MCF 10A (cell line): ENCODE data around the gene FHL1. TPM values are rescaled to one million over a fixed set of nuclear protein-coding genes. Genes with fewer than 3 reads are reported as not detected.

Source experiments
- BruUV-seq: library from RNA; stranded (reverse); fragments of 400-500 nt; replicated peaks from 2 replicates; lab custom pipeline; 2021; lab: Mats Ljungman, UMichigan
- CTCF ChIA-PET: fragments of 300-600 bp; sonication (Branson Sonifier 250); formaldehyde crosslinking; extraction: SDS; loops from one replicate; lab custom pipeline; 2021; ENCODE audit warnings: antibody characterized with exemption, inconsistent platforms; lab: Yijun Ruan, JAX
- POLR2A ChIA-PET: fragments of 300-600, 350-650 bp; sonication (Branson Sonifier 250); formaldehyde crosslinking; extraction: SDS; loops from one replicate; lab custom pipeline; 2020; ENCODE audit warnings: antibody characterized with exemption, inconsistent platforms; lab: Yijun Ruan, JAX
- DNase-seq: peaks from one replicate; pipeline ENCODE4 v3.0.0-alpha.2; 2018; ENCODE audit not compliant: unreplicated experiment
- H3K27ac Mint-ChIP-seq: one replicate; pipeline ENCODE4 v1.8.0; 2022; ENCODE audit warnings: mild to moderate bottlenecking, low read depth, mixed read lengths; ENCODE audit not compliant: unreplicated experiment
- H3K27me3 Mint-ChIP-seq: one replicate; pipeline ENCODE4 v1.8.0; 2022; ENCODE audit warnings: mixed read lengths; ENCODE audit not compliant: insufficient read depth, unreplicated experiment
- H3K36me3 Mint-ChIP-seq: one replicate; pipeline ENCODE4 v1.8.0; 2022; ENCODE audit warnings: mild to moderate bottlenecking, moderate library complexity, mixed read lengths; ENCODE audit not compliant: insufficient read depth, unreplicated experiment
- H3K4me1 Mint-ChIP-seq: one replicate; pipeline ENCODE4 v1.8.0; 2022; ENCODE audit warnings: mixed read lengths; ENCODE audit not compliant: insufficient read depth, unreplicated experiment
- H3K4me3 Mint-ChIP-seq: one replicate; pipeline ENCODE4 v1.8.0; 2022; ENCODE audit warnings: mild to moderate bottlenecking, moderate library complexity, mixed read lengths; ENCODE audit not compliant: unreplicated experiment
- H3K9me3 Mint-ChIP-seq: one replicate; pipeline ENCODE4 v1.8.0; 2022; ENCODE audit warnings: mixed read lengths; ENCODE audit not compliant: unreplicated experiment
- CTCF ChIP-seq: fragments of 200-600 bp; IDR thresholded peaks from one replicate; pipeline ENCODE4 v1.8.0; 2022; ENCODE audit warnings: antibody characterized with exemption, mild to moderate bottlenecking; ENCODE audit not compliant: unreplicated experiment
- intact Hi-C: fragments of 100-400 bp; cut with micrococcal nuclease; formaldehyde crosslinking; loops from 2 replicates; pipeline ENCODE4 v1.14.1; 2022
- total RNA-seq: library from RNA; stranded (reverse); gene quantifications from 2 replicates; pipeline ENCODE4 v1.2.3, GENCODE V29; 2022

Gene FHL1
- total RNA-seq, 1 experiment from 2014 or later, result 16.6 TPM

- Mint-ChIP-seq H3K36me3 (peaks cover 6% of the 10 kb centered on the region), H3K4me3 (no peak overlapping the region), H3K27ac (no peak overlapping the region), H3K27me3 (peaks cover 58% of the 10 kb centered on the region), H3K9me3 (no peaks in the 10 kb centered on the region), H3K4me1 (peaks cover 11% of the 10 kb centered on the region)
- intact Hi-C loops, result no loop called here
- no peak for TF ChIP-seq CTCF
- ChIA-PET CTCF (interaction anchor here (1.5 kb wide), 1 partner anchor 12 kb away, joined by 7 read pairs; no protein-coding TSS in a partner anchor), POLR2A (no interaction called here)
- DNase-seq, result no peak
- no TSS peak for BruUV-seq
These were observed 41.9 kb downstream of the FHL1 start for GRCh38 chrX:136189222-136189621.

- Mint-ChIP-seq H3K4me3 (no peak overlapping the region), H3K36me3 (peaks cover 6% of the 10 kb centered on the region), H3K9me3 (no peaks in the 10 kb centered on the region), H3K27me3 (peaks cover 66% of the 10 kb centered on the region), H3K4me1 (peaks cover 11% of the 10 kb centered on the region), H3K27ac (no peak overlapping the region)
- intact Hi-C loops, result no loop called here
- ChIA-PET CTCF (no interaction called here), POLR2A (no interaction called here)
- no peak for TF ChIP-seq CTCF
- no TSS peak for BruUV-seq
- no peak for DNase-seq
These were observed 42.8 kb downstream of the FHL1 start for GRCh38 chrX:136190038-136190713.

- no peak for TF ChIP-seq CTCF
- BruUV-seq, result no TSS peak
- Mint-ChIP-seq H3K36me3 (peaks cover 6% of the 10 kb centered on the region), H3K27ac (no peak overlapping the region), H3K9me3 (no peaks in the 10 kb centered on the region), H3K4me1 (peaks cover 11% of the 10 kb centered on the region), H3K4me3 (no peak overlapping the region), H3K27me3 (peaks cover 66% of the 10 kb centered on the region)
- DNase-seq, result no peak
- POLR2A ChIA-PET, result interaction anchor here (1.5 kb wide), 1 partner anchor 15 kb away, joined by 3 read pairs; no protein-coding TSS in a partner anchor
- intact Hi-C loops, result no loop called here
- CTCF ChIA-PET, result interaction anchor here (0.8 to 1.1 kb wide), 2 partner anchors 21 to 79 kb away, joined by 3 to 4 read pairs; no protein-coding TSS in a partner anchor
These were observed 43.8 kb downstream of the FHL1 start for GRCh38 chrX:136191171-136191570.

- Mint-ChIP-seq H3K36me3 (peaks cover 6% of the 10 kb centered on the region), H3K4me1 (peaks cover 11% of the 10 kb centered on the region), H3K27ac (no peak overlapping the region), H3K4me3 (no peak overlapping the region), H3K9me3 (no peaks in the 10 kb centered on the region), H3K27me3 (peaks cover 72% of the 10 kb centered on the region)
- intact Hi-C loops, result no loop called here
- TF ChIP-seq CTCF, result no peak
- ChIA-PET POLR2A (interaction anchor here (1.5 kb wide), 1 partner anchor 16 kb away, joined by 3 read pairs; no protein-coding TSS in a partner anchor), CTCF (interaction anchor here (0.6 to 1.1 kb wide), 3 partner anchors 21 to 312 kb away, joined by 3 to 4 read pairs (median 3); no protein-coding TSS in a partner anchor)
- BruUV-seq, result no TSS peak
- no peak for DNase-seq
These were observed 44.8 kb downstream of the FHL1 start for GRCh38 chrX:136192135-136192534.
